MCF 10A (cell line): ENCODE data around the gene AMY1B. TPM values are rescaled to one million over a fixed set of nuclear protein-coding genes. Genes with fewer than 3 reads are reported as not detected.
"Not testable (repeated sequence)": the region's sequence is repeated elsewhere in the genome, so short reads cannot be mapped to it uniquely, and the experiment has no call there.

Source experiments
- BruUV-seq: library from RNA; stranded (reverse); fragments of 400-500 nt; replicated peaks from 2 replicates; lab custom pipeline; 2021; lab: Mats Ljungman, UMichigan
- CTCF ChIA-PET: fragments of 300-600 bp; sonication (Branson Sonifier 250); formaldehyde crosslinking; extraction: SDS; loops from one replicate; lab custom pipeline; 2021; ENCODE audit warnings: antibody characterized with exemption, inconsistent platforms; lab: Yijun Ruan, JAX
- POLR2A ChIA-PET: fragments of 300-600, 350-650 bp; sonication (Branson Sonifier 250); formaldehyde crosslinking; extraction: SDS; loops from one replicate; lab custom pipeline; 2020; ENCODE audit warnings: antibody characterized with exemption, inconsistent platforms; lab: Yijun Ruan, JAX
- DNase-seq: peaks from one replicate; pipeline ENCODE4 v3.0.0-alpha.2; 2018; ENCODE audit not compliant: unreplicated experiment
- H3K27ac Mint-ChIP-seq: one replicate; pipeline ENCODE4 v1.8.0; 2022; ENCODE audit warnings: mild to moderate bottlenecking, low read depth, mixed read lengths; ENCODE audit not compliant: unreplicated experiment
- H3K27me3 Mint-ChIP-seq: one replicate; pipeline ENCODE4 v1.8.0; 2022; ENCODE audit warnings: mixed read lengths; ENCODE audit not compliant: insufficient read depth, unreplicated experiment
- H3K36me3 Mint-ChIP-seq: one replicate; pipeline ENCODE4 v1.8.0; 2022; ENCODE audit warnings: mild to moderate bottlenecking, moderate library complexity, mixed read lengths; ENCODE audit not compliant: insufficient read depth, unreplicated experiment
- H3K4me1 Mint-ChIP-seq: one replicate; pipeline ENCODE4 v1.8.0; 2022; ENCODE audit warnings: mixed read lengths; ENCODE audit not compliant: insufficient read depth, unreplicated experiment
- H3K4me3 Mint-ChIP-seq: one replicate; pipeline ENCODE4 v1.8.0; 2022; ENCODE audit warnings: mild to moderate bottlenecking, moderate library complexity, mixed read lengths; ENCODE audit not compliant: unreplicated experiment
- H3K9me3 Mint-ChIP-seq: one replicate; pipeline ENCODE4 v1.8.0; 2022; ENCODE audit warnings: mixed read lengths; ENCODE audit not compliant: unreplicated experiment
- intact Hi-C: fragments of 100-400 bp; cut with micrococcal nuclease; formaldehyde crosslinking; loops from 2 replicates; pipeline ENCODE4 v1.14.1; 2022
- total RNA-seq: library from RNA; stranded (reverse); gene quantifications from 2 replicates; pipeline ENCODE4 v1.2.3, GENCODE V29; 2022

AMY1B gene
- total RNA-seq, 1 experiment from 2014 or later: not detected

DNA sequence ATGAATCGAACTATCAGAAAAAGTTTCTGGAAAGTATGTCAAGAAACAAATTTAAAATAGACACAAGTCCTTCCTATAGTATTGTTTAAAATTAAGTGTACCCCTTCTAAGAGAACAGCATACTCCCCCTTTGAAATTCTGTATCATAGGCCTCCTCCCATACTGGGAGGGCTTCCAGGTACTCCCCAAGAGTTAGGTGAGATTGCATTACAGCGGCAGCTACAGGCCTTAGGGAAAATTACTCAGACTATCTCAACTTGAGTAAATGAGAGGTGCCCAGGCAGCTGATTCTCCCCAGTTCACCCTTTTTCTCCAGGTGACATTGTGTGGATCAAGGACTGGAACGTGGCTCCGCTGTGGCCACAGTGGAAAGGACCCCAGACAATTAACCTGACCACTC is 5.2 kb upstream of the AMY1B start:
- DNase-seq, H3K9me3 Mint-ChIP-seq, H3K36me3 Mint-ChIP-seq, H3K27me3 Mint-ChIP-seq, CTCF ChIA-PET, POLR2A ChIA-PET, H3K4me1 Mint-ChIP-seq, H3K4me3 Mint-ChIP-seq, H3K27ac Mint-ChIP-seq, BruUV-seq, intact Hi-C loops: not testable (repeated sequence)

DNA sequence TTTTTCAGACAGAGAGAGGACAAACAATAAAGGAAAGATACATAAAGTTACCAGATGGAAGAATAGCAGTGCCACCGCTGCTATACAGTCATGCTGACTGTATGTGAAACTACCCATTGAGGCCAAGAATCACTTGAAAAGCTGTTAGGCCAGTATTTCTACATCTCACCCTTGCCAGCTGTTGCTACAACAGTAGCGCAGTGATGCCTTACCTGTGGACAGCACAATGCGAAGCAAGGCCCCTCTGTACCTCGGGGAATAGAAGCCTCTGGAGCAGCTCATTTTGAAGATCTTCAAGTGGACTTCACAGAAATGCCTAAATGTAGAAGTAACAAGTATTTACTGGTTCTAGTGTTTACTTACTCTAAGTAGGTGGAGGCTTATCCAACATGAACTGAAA is 4.7 kb upstream of the AMY1B start:
- H3K9me3 Mint-ChIP-seq, intact Hi-C loops, H3K4me1 Mint-ChIP-seq, H3K27ac Mint-ChIP-seq, DNase-seq, BruUV-seq, CTCF ChIA-PET, H3K27me3 Mint-ChIP-seq, H3K4me3 Mint-ChIP-seq, H3K36me3 Mint-ChIP-seq, POLR2A ChIA-PET: not testable (repeated sequence)

DNA sequence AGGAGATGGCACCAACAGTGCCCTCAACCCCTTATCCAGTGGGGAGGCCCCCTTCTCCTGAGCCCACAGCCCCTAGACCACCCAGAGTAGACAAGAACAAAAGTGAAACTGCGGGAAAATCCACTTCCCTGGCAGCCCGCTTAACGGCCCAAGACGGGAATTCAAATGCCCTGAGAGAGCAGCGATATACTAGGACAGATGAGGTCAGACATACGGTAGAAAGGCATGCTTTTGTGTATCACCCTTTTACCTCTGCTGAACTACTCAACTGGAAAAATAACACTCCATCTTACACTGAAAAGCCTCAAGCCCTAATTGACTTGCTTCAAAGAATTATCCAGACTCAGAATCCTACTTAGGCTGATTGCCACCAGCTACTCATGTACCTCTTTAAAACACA is 1.4 kb upstream of the AMY1B start:
- H3K4me3 Mint-ChIP-seq, CTCF ChIA-PET, BruUV-seq: not testable (repeated sequence)

DNA sequence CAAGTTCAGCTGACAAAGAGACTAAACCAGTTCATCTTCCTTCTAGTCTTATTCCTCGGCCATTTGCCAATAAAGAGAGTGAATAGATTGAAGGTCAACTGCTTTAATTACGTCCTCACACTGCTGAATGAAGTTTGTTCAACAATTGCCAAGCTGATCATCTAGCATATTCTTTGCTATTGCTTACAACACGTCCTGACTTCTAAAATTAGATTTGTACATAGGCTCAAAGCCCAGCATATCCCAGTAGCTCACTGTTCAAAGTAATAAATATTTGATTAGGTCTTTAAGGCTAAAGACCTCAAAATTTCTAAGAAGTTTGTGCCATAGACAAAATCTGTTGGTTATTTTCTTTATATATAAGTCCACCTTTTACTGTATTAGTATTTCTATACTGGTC is 19.7 kb downstream of the AMY1B start:
- H3K9me3 Mint-ChIP-seq, H3K4me3 Mint-ChIP-seq, POLR2A ChIA-PET, intact Hi-C loops, H3K4me1 Mint-ChIP-seq, H3K36me3 Mint-ChIP-seq, H3K27ac Mint-ChIP-seq, DNase-seq, BruUV-seq, CTCF ChIA-PET, H3K27me3 Mint-ChIP-seq: not testable (repeated sequence)

More for the DNA sequence above, 1.4 kb upstream of the AMY1B start:
- H3K4me1 Mint-ChIP-seq, H3K27ac Mint-ChIP-seq, H3K27me3 Mint-ChIP-seq, H3K36me3 Mint-ChIP-seq, DNase-seq, H3K9me3 Mint-ChIP-seq, POLR2A ChIA-PET, intact Hi-C loops: not testable (repeated sequence)

DNA sequence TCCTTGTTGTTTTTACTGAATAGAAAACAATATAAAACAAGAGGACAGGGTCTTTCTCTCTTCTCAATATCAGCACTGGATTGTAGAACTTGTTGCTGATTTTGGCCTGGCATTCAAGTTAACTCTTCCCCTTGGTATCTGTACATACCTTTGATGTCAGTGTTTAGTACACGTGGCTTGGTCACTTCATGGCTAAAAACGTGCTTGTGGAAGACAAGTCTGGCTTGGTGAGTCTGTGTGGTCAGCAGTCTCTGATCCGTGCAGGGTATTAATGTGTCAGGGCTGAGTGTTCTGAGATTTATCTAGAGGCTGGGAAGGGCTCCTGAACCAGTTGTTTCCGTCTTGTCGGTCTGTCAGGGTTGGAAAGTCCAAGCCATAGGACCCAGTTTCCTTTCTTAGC is 40.5 kb downstream of the AMY1B start, which contains the start of gene AMY1A:
Gene AMY1A (plus strand): TSS at position 301 of the 400 bp plus-strand sequence. CDS start 571 bp downstream, outside the sequence.
- H3K36me3 Mint-ChIP-seq, H3K27ac Mint-ChIP-seq, CTCF ChIA-PET, H3K4me3 Mint-ChIP-seq, H3K9me3 Mint-ChIP-seq, BruUV-seq, H3K27me3 Mint-ChIP-seq, DNase-seq, POLR2A ChIA-PET, H3K4me1 Mint-ChIP-seq, intact Hi-C loops: not testable (repeated sequence)

DNA sequence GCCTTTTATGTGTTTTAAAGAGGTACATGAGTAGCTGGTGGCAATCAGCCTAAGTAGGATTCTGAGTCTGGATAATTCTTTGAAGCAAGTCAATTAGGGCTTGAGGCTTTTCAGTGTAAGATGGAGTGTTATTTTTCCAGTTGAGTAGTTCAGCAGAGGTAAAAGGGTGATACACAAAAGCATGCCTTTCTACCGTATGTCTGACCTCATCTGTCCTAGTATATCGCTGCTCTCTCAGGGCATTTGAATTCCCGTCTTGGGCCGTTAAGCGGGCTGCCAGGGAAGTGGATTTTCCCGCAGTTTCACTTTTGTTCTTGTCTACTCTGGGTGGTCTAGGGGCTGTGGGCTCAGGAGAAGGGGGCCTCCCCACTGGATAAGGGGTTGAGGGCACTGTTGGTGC is 41.9 kb downstream of the AMY1B start:
- intact Hi-C loops, H3K36me3 Mint-ChIP-seq, H3K27ac Mint-ChIP-seq, H3K4me1 Mint-ChIP-seq, BruUV-seq, H3K27me3 Mint-ChIP-seq, CTCF ChIA-PET, H3K9me3 Mint-ChIP-seq, DNase-seq, H3K4me3 Mint-ChIP-seq, POLR2A ChIA-PET: not testable (repeated sequence)

DNA sequence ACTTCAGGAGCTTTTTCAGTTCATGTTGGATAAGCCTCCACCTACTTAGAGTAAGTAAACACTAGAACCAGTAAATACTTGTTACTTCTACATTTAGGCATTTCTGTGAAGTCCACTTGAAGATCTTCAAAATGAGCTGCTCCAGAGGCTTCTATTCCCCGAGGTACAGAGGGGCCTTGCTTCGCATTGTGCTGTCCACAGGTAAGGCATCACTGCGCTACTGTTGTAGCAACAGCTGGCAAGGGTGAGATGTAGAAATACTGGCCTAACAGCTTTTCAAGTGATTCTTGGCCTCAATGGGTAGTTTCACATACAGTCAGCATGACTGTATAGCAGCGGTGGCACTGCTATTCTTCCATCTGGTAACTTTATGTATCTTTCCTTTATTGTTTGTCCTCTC is 45.1 kb downstream of the AMY1B start:
- CTCF ChIA-PET, intact Hi-C loops, H3K27me3 Mint-ChIP-seq, BruUV-seq, H3K4me3 Mint-ChIP-seq, H3K36me3 Mint-ChIP-seq, H3K27ac Mint-ChIP-seq, H3K9me3 Mint-ChIP-seq, POLR2A ChIA-PET, DNase-seq, H3K4me1 Mint-ChIP-seq: not testable (repeated sequence)

DNA sequence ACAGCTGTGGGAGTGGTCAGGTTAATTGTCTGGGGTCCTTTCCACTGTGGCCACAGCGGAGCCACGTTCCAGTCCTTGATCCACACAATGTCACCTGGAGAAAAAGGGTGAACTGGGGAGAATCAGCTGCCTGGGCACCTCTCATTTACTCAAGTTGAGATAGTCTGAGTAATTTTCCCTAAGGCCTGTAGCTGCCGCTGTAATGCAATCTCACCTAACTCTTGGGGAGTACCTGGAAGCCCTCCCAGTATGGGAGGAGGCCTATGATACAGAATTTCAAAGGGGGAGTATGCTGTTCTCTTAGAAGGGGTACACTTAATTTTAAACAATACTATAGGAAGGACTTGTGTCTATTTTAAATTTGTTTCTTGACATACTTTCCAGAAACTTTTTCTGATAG is 45.7 kb downstream of the AMY1B start:
- H3K27me3 Mint-ChIP-seq, H3K36me3 Mint-ChIP-seq, H3K4me1 Mint-ChIP-seq, CTCF ChIA-PET, POLR2A ChIA-PET, intact Hi-C loops, H3K9me3 Mint-ChIP-seq, H3K27ac Mint-ChIP-seq, DNase-seq, H3K4me3 Mint-ChIP-seq, BruUV-seq: not testable (repeated sequence)

DNA sequence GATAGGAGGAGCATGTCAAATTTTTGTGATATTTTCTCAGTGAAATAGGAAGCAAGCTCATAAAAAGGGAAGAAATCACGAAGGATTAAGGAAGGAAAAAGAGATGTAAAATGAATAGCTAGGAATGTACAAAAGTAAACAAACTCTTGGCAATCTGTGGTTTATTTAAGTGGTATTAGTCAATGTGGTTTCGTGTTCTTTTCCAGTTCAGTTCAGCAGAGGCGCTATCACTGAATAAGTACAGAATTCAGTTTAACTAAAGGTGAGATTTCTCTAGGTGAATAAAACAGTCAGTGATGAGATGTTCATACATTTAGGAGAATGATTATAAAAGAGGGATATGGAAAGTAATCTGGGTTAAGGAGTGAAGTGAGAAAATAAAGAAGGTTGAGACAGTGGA is 52.1 kb downstream of the AMY1B start:
- H3K4me3 Mint-ChIP-seq, DNase-seq, H3K27me3 Mint-ChIP-seq, H3K9me3 Mint-ChIP-seq, H3K4me1 Mint-ChIP-seq, H3K27ac Mint-ChIP-seq, BruUV-seq, intact Hi-C loops, H3K36me3 Mint-ChIP-seq, CTCF ChIA-PET, POLR2A ChIA-PET: not testable (repeated sequence)

DNA sequence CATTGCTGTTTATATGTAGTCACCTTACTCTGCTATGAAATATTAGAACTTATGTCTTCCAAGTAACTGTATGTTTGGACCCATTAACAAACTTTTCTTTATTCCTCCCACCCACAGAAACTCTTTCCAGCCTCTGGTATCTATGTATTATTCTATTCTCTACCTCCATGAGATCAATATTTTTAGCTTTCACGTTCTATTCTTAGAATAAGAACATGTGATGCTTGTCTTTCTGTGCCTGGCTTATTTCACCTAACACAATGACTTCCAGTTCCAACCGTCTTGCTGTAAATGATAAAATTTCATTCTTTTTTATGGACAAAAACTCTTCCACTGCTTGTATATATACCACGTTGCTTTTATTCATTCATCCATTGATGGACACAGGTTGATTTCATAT is 54.8 kb downstream of the AMY1B start:
- H3K4me3 Mint-ChIP-seq, H3K4me1 Mint-ChIP-seq, H3K27ac Mint-ChIP-seq, BruUV-seq, POLR2A ChIA-PET, intact Hi-C loops, CTCF ChIA-PET, DNase-seq, H3K36me3 Mint-ChIP-seq, H3K9me3 Mint-ChIP-seq, H3K27me3 Mint-ChIP-seq: not testable (repeated sequence)
